Thyroid gland (tissue), 4 donors: ENCODE results near the gene PHLPP2.

Experiments
- POLR2A ChIP-seq, 2 donors: fragments of 450-650 bp; IDR thresholded peaks; one replicate each; pipeline ENCODE4 v1.6.1; 2017; ENCODE audit warnings: antibody characterized with exemption in 2 of 2, mild to moderate bottlenecking in 2 of 2, moderate library complexity in 1 of 2
- TF ChIP-seq, protein P1 (sequence below), 6 experiments: fragments of 200-600 bp in 3 of 6; fragments of 450-650 bp in 3 of 6; sonication (generic) in 3 of 6; IDR thresholded peaks; one replicate each; pipeline ENCODE4 v1.5.1; 2016 to 2019; ENCODE audit warnings: antibody characterized with exemption in 6 of 6, mild to moderate bottlenecking in 2 of 6, inconsistent platforms in 1 of 6, moderate library complexity in 1 of 6

- TF ChIP-seq POLR2A (IDR thresholded peaks at IDR 0.05) = no peak
- TF ChIP-seq, protein P1, sequence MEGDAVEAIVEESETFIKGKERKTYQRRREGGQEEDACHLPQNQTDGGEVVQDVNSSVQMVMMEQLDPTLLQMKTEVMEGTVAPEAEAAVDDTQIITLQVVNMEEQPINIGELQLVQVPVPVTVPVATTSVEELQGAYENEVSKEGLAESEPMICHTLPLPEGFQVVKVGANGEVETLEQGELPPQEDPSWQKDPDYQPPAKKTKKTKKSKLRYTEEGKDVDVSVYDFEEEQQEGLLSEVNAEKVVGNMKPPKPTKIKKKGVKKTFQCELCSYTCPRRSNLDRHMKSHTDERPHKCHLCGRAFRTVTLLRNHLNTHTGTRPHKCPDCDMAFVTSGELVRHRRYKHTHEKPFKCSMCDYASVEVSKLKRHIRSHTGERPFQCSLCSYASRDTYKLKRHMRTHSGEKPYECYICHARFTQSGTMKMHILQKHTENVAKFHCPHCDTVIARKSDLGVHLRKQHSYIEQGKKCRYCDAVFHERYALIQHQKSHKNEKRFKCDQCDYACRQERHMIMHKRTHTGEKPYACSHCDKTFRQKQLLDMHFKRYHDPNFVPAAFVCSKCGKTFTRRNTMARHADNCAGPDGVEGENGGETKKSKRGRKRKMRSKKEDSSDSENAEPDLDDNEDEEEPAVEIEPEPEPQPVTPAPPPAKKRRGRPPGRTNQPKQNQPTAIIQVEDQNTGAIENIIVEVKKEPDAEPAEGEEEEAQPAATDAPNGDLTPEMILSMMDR (IDR thresholded peaks at IDR 0.05) = no peak
These were observed 30.2 kb upstream of the PHLPP2 start for GRCh38 chr16:71754652-71755051.
